ENCODE data around the gene SEMA3D.
A peak's percentile ranks its signal among the peaks of the same experiment; 100 is the strongest.

SEMA3D gene

DNA sequence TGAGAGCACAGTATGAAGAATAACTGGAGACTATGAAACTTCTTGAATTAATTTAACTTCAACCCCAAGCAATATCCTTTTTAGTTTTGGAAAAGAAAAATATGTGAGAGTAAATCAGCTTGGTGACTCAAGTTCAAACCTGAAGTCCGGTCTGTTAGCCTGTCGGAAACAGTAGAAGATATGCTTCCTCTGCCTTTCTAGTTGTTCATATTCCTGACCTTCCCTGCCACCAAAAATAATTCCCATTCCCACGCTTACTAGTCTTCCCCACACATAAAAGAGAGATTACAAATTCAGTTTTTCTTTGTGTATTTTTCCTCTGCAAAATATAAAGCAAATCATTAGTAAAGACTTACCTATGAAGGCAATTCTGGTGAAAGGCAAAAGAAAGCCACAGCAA, 3.6 kb downstream of the SEMA3D start:
- no peak for DNase-seq

DNA sequence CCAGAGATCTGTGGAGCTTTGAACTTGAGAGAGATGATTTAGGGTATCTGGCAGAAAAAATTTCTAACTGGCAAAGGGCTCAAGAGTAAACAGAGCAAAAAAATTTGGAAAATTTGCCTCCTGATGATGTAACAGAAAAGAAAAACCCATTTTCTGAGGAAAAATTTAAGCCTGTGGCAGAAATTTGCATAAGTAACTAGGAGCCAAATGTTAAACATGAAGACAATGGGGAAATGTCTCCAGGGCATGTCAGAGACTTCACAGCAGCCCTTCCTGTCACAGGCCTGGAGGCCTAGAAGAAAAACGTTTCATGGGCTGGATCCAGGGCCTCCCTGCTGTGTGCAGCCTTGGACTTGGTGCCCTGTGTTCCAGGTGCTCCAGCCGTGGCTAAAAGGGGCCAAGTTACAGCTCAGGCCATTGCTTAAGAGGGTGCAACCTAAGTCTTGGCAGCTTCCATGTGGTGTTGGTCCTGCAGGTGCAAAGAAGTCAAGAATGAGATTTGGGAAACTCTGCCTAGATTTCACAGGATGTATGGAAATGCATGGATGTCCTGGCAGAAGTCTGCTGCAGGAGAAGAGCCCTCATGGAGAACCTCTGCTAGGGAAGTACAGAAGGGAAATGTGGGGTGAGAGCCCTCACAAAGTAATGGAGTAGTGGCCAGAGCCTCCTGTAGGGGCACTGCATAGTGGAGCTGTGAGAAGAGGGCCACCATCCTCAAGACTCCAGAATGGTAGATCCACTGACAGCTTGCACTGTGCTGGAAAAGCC, 8.1 kb downstream of the SEMA3D start:
- DNase-seq = no peak

DNA sequence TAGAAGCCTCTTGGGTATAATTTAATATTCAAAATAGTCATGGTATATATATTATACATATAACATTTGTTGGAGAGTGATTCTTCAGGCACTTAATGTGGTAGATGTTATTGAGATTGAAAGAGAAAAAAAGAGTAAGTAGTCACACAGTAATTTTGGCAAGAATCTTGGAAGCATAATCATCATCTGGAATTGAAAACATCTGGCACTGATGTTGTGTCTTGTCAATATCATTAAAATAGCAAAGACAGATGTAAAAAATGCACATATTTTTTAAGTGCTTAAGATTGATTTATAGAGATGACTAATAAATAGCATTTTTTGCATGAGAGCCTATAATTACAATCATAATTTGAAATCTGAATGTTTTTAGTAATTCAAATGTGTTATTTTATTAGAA, 9.5 kb downstream of the SEMA3D start:
- no peak for DNase-seq

DNA sequence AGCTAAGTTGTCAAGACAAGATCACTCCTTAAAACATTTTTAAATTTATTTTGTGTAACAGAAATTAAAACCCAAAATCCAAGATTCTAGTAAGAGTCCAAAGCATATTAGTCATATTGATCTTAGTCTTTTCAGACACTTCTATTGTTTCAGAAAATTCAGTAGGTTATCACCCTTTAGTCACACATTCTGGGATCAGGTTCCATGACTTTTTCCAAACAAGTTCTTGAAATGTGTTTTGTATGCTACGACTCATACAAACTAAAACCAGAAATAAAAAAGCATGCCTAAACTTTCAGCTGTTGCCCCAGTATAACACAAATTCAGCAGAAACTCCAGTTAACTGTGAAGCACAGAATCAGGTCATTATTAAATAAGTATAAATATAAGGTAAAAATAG, 10.7 kb downstream of the SEMA3D start:
- DNase-seq = no peak

DNA sequence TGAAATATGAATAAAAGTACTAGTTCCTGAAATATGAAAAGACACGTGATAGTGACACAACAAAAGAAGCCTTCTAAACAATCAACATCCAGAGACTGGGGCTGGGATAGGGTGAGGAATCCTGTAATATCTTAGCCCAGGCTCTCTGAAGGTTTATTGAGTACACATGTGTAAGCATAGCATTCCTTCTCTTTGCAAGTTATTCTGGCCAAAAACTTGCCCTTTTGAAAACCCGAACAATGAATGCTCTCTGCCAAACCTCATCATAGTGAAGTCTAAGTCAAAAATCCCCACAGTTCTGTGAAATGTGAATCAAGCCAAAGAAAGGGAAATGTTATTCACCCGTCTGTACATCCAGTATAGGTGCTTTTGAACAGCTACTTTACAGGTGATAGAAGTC, 11.6 kb downstream of the SEMA3D start:
- DNase-seq = no peak

DNA sequence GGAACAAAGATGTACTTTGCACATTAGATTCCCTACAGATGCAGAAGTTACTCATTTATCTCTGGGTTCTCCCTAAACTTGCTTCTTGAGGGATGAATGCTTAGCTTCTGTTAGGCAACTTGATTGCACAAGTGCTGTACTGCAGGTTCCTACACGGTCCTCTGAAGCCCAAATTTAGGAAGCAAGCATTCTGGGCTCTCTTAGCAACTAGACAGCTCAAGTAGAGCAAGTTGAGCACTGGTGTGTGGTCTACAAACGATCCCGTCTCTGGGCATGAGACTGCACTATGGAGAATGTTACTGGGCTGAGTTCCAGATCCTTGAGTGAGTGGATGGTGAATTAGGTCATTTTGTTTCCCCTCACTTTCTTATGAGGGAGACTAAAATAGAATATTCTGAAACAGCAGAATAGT, 14.3 kb downstream of the SEMA3D start:
- DNase-seq = no peak

DNA sequence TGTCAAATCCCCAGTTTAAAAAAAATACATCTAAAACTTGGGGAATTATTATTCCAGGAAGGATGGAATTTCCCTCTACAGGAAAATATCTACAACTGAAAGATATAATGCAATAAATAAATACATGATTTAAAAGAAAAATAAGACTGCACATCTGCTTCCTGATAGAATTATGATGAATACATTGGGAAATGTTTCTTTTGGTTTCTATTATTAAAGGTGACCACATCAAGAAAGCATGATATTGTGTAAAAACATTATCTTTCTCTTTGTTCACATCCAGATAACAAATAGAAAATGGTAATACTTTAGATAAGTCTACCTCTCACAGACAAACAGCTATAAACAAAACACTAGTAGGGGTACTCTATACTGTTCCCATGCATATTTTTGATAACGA, 19.2 kb downstream of the SEMA3D start:
- DNase-seq = no peak

DNA sequence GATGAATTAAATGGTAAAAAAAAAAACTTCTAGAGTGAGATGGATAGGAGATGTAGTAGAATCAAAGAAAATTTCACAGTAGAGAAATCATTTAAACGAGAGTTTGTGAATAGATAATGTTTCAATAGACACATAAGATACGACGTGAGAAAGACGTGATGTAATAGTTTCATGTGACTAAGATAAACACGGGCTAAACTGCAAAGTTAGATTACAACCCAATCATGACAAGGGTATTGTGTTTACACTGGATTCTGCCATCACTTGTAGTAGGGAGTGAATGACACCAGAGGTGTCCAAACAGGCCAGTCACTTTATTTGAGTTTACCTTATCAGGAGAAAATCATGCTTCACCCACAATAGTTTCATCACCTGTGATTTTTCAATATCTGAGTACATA, 21.6 kb downstream of the SEMA3D start:
- no peak for DNase-seq

DNA sequence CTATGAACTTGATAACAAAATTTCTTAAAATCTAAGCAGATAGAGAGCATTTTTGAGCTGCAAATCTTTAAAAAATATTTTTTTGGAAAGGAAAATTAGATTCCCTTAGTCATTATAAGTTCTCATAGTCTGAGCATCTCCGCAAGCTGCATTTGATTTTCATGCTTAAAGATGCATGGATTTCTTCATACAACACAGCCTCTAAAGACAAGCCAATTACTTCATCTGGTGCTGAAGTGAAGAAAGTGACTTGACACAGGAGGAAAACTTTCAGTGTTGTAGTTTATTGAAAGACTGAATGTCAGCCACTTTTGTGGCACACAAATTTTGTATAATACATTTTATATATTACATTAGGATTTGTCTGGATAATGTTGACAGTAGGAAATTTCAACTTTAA, 22.5 kb downstream of the SEMA3D start:
- no peak for DNase-seq

DNA sequence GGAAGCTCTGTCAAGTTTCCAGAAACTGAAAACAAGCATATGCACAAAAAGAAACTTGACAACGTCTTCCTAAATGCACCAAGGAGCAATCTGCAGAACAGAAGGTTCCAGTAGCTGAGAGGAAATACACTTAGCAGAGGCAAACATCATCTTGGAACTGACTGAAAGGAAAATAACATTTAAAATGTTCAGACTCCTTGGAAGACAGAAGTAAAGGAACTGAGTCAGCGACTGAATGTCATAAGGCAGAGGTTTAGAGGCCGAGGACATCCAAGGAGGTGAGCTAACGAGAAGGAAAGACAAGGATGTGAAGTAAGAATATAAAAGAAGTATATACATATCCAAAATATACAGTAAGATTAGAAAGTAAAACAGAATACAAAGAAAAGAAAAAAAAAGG, 24.1 kb downstream of the SEMA3D start:
- no peak for DNase-seq

DNA sequence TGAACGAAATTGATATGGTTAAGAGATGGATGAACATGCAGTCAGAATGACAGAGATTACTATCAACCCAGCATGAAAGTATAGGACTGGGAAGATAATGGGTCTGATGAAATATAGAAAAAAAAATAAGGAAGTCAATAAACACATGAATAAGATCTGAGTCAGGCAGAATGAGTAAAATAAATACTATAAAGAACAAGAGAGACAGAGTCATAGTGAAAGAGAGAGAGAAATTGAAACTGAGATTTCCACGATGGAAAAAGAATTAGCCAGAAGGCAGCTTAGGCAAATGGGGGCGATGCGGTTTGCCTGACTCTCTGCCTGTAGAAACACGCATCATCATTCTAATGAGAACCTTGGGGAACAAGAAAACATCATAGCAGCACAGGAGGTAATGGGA, 26.6 kb downstream of the SEMA3D start:
- DNase-seq = peak; percentile 54

DNA sequence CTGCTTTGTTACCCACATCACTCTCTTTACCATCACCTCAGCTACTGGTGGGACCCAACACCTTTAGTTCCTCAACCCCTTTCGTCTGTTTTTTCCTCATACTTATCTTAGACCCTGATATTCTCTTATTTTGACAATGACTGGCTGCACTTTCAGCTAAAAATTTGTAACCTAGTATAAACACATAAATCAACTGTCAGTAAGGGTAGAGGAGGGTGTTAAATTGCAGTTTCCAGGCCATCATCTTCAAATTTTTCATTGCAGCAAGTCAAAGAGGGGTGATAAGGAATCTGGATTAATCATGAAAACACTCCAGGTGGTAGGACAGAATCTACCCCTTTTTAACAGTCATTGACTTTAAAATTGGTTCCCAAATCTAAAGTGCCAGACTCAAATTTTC, 27.9 kb downstream of the SEMA3D start:
- DNase-seq = no peak

DNA sequence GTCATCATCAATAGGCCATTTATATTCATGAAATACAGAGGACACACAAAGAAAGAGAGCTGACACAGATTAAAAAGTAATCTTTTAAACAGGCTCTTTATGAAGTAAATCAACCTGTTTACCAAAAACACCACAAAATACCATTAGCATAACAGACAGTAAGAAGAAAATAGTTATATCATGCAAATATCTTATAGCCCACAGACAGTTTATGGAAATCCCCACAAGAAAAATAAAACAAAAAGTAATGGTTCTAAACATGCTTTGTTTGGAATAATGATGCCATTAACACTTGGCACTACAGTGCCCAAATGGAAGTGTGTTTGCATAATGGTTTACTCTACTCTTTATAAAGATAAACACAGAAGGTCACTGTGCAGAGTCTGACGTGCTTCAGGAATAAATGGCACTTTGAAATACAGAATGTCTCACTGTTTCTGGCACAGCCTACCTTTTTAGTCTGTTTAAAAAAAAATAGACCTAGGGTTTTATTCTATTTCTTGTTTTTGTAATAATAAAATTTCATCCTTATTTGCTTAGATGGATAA, 30.1 kb downstream of the SEMA3D start:
- no peak for DNase-seq

DNA sequence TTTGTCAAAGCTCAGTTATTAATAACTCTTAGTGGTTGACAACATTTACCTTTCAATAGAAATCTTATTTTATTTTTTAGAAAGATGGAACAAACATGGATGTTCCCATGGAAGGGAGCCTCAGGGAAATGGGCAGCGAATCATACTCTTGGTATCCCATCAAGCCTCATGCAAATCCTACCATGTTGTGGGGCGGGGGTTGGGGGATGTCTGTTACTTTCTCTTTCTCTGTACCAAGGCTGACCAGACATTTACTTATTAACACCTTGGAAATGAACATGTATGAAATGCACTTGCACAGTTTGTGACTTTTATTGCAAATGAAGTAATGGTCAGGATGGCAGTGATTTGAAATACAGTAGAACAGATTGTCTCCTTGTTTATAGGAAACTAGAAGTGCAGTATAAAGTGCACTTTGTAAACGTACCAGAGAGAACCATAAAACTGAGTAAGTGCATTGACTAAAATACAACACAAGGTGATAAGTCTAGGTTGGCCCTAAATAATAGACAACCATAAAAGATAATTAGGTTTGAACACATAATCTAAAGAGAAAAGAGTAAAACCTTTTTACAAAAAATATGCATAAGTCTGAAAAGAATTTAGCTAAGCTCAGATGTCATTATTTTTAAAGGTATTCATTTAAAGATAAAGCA, 32.4 kb downstream of the SEMA3D start:
- DNase-seq = no peak

DNA sequence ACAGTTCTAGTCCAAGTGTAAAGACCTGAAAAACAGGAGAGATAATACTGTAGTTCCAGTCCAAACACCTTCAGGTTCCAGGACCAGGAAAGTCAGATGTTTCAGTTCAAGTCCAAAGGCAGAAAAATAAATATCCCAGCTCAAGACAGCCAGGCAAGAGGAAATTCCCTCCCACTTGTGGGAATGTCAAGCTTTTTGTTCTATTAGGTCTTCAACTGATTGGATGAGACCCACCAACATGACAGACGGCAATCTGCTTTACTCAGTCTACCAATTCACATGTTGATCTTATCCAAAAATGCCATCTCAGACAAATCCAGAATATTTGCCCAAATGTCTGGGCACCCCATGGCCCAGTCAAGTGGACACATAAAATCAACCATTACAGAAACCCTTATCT, 33.1 kb downstream of the SEMA3D start:
- DNase-seq = no peak

DNA sequence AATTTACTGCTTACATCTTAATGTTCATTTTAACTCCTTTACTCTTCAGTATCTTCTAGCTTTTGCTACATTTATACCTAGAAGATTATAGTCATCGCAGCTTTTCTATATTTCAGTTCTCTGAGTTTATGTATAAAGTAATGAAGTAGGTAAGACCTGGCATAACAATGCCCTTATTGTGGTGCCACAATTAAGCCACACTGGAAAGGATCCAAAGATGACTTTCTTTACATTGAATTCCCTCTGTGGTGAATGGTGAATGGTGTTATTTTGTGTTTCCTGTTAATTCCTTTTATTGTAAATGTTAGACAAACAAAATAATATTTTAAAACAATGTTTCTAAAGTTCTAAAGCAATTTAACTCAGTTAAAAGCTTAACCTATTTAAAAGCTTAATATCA, 36.2 kb downstream of the SEMA3D start:
- DNase-seq = no peak

DNA sequence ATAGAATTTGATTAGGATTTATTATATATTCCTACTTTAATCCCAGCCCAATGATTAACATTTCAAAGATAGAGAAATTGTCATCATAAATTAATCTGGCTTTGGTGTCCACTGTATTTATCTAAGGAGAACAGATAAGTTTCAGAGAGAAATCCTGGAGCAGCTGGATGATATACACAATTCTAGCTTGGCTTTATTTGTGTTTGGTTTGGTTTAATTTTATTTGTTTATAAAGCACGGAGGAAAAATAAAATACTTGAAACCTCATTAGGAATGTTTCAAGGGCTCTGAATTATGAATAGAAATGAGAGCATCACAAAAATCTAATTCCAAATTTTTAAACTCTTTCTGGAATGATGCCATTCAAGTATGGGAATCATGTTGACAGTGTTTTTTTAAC, 42.1 kb downstream of the SEMA3D start:
- no peak for DNase-seq

DNA sequence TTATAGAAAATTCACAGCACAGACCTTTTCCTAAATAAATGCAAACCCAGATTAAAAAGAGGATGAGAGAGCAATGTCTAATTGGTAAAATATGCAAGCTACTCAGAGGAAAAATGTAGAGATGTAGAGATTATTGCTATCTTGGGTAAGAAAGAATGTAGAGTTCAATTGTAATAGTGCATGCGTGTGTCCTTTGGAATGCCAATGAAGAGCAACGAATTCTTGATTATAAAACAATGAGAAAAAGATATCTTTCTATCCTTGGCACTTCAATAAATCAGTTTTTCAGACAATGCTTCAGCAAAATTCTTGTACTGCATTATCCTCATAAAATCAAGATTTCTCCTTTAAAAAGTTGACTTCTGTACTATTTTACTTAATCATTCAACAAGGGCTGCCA, 50.9 kb downstream of the SEMA3D start:
- no peak for DNase-seq

DNA sequence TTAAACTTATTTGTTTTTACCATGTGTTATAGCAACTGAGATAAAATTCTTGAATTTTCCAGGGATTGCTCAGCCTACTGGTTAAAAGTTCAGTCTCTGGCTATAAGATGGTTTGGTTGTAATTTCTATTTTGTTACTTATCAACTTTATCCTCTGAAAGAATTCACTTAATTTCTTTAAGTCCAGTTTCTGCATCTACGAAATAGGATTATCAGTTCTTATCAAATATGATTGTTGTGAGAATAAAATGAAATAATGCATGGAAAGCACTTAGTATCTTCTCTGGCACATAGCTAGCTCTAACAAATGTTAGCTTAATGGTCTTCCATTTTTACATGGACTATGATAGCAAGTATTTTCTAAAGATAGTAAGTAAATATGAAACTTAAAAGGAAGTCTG, 53.3 kb downstream of the SEMA3D start:
- no peak for DNase-seq

DNA sequence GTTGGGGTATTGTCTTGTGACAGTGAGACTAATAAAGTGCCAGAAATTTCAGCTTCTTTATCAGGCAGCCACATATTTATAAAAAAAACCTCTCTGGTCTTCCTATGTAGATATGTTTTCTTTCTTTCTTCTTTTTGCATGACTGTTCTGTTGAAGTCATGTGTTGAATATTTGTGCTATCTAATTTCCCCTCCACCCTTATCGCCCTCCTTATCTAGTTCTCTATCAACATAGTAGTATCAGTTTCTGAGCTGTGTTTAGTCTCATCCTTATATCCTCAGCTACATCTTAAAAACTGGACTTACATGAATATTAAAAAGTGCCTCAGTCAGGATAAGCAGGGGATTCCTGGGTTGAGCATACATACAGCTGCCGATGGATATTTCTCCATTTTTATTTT, 53.9 kb downstream of the SEMA3D start:
- no peak for DNase-seq

DNA sequence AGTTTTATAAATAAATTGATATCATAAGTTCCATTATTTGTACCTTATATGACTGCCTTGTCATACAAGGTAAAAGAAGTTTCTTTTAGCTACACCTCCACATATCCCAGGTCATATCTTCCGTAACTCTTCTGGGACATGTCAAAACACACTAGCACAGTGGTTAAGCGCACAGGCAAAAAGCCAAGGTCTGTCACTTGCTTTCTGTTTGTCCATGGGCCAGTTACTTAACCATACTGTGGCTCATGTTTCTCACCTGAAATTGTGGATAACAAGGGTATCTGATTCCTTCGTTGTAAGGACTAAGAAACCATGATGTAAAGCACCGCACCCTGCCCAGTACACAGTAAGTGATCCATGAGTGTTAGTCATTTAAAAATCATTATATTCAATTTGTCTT, 56.2 kb downstream of the SEMA3D start:
- no peak for DNase-seq

DNA sequence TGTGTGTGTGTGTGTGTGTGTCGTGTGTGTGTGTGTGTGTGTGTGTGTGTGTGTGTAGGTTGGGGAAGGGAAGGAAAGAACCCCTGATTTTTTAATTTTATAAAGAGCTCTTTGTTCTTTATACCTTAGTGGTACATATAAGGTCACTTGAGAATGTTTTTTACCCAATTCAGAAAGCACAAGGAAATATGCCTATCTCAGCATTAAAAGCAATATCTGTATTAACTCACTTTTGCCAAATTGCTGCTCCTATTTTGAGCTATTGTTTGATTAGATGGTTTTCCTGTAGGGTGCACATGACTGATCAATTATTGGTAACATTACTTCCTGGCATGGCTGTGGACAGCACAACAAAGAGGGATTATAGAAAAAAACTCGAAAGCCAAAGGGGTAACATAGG, 60.5 kb downstream of the SEMA3D start:
- no peak for DNase-seq

DNA sequence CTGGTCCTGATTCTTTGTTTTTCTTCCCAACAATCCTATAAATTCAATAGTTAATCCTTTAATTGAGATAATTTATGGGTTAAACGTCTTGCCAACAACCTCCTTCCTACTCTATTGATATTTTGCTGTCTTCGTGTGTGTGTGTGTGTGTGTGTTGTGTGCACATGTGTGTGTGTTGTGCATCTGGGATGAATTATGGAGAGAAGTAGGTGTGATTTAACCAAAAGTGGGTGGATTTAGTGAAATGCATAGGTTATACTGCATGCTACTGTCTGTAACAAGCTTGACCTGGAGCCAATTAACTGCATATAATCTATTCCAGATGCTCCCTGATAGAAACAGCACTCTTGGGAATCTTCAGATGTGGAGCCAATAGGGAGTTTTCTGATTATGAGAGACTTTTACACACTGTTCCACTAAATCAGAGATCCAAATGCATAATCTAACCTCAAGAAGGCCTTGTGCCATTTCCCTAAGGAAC, 61.2 kb downstream of the SEMA3D start:
- no peak for DNase-seq

DNA sequence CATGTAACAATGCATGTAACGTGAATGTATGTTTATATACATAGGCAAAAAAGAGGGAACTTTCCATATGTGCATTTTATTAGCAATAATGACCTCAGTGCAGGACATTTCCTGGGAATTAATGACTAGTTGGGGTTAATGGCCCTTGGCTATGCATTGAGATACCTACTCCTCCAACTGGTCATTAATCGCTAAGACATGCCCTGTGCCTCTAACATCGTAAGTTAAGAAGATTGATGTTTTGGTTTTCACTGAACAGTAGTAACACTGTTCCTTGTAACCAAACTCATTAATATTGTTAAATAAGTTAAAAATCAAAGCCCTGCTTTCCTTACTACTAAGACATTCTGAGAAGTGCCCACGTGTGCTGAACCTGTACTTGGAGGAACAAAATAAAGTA, 61.7 kb downstream of the SEMA3D start:
- no peak for DNase-seq

DNA sequence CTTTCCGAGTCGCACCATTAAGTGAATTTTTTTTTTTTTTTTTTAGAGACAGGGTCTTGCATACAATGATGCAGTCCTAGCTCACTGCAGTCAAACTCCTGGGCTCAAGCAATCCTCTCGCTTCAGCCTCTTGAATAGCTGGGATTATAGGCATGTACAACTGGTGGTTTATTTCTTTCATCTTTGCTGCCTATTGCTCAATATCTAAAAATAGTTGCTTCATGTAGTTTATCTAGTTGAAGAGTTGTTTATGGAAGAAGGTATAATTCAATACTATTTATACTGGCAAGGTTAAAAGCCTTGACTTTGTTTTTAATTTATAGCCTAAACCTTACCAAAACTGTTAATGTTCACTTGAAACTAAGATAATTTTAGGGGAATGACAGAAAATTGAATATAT, 66.9 kb downstream of the SEMA3D start:
- DNase-seq = no peak
